Measurements from ENCODE around the gene TPRN. TPM values are rescaled to one million over a fixed set of nuclear protein-coding genes. Genes with fewer than 3 reads are reported as not detected.

The TPRN gene
- total RNA-seq, 4 donors from 2014 or later = 76.2 to 228 (median 117) TPM

DNA sequence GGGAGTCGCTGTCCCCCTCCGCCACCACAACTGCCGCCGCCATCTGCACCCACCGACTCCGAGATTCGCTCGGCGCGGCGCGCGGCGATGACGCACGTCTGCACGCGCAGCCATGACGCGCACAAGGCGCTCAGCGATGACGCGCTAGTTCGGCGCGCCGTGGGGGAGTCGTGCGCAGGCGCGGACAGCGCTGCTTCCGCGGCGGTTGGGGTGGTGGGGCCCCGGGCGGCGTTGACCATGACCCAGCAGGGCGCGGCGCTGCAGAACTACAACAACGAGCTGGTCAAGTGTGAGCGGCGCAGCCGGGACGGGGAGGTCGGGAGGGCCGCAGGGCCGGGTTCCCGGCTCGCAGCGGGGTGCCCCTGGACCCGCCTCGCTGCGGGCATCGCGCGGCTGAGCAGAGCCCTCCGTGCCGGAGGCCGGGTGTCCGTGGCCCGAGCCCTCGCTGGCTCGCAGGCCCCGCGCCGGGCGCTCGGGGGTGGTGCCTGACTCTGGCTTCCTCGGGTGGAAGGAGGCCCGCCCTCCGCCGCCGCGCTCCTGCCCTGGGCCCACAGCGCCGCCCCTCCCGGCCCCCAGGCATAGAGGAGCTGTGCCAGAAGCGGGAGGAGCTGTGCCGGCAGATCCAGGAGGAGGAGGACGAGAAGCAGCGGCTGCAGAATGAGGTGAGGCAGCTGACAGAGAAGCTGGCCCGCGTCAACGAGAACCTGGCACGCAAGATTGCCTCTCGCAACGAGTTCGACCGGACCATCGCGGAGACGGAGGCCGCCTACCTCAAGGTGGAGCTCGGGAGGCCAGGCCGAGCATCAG, 11.8 kb downstream of the TPRN start, which contains the start of the genes ANAPC2 and SSNA1:
Gene ANAPC2, minus strand, starts transcription at position 71 of the 807 bp plus-strand sequence. Its CDS starts 28 bp downstream, at position 43.
Gene SSNA1, plus strand, starts transcription at position 187 of the 807 bp plus-strand sequence. Its CDS starts 51 bp downstream, at position 238.
- peak; percentile 95 for DNase-seq
- Histone ChIP-seq H3K36me3 (peaks cover 0 to 4% (median 2%) of the 10 kb centered on the region in 4 donors), H3K4me1 (peaks cover 36 to 45% (median 39%) of the 10 kb centered on the region in 4 donors), H3K9me3 (no peaks in the 10 kb centered on the region), H3K27ac (peak within 1 kb of the TSS; percentile 94 to 99 (median 97)), H3K4me3 (peak within 1 kb of the TSS; percentile 69 to 98 (median 78)), H3K27me3 (no peaks in the 10 kb centered on the region)
- TF ChIP-seq POLR2A (IDR thresholded peaks at IDR 0.05) (peak; percentile 90), EP300 (IDR thresholded peaks at IDR 0.05; ENCODE audit: low read depth) (no peak), POLR2AphosphoS5 (IDR thresholded peaks at IDR 0.05) (peak; percentile 96 to 97 (median 97))
- TF ChIP-seq, protein P1, sequence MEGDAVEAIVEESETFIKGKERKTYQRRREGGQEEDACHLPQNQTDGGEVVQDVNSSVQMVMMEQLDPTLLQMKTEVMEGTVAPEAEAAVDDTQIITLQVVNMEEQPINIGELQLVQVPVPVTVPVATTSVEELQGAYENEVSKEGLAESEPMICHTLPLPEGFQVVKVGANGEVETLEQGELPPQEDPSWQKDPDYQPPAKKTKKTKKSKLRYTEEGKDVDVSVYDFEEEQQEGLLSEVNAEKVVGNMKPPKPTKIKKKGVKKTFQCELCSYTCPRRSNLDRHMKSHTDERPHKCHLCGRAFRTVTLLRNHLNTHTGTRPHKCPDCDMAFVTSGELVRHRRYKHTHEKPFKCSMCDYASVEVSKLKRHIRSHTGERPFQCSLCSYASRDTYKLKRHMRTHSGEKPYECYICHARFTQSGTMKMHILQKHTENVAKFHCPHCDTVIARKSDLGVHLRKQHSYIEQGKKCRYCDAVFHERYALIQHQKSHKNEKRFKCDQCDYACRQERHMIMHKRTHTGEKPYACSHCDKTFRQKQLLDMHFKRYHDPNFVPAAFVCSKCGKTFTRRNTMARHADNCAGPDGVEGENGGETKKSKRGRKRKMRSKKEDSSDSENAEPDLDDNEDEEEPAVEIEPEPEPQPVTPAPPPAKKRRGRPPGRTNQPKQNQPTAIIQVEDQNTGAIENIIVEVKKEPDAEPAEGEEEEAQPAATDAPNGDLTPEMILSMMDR (IDR thresholded peaks at IDR 0.05) = peak in 3 of 5 experiments; percentile 17 to 58 (median 29)
- WGBS, 2 donors (ENCODE audit: low coverage in 1 of 2) = 1% methylated on average over 38 of the region's 98 CpGs; no CpG with 5 or more reads in 1 of the 2 donors
- intact Hi-C loops (cut with DNase I; ENCODE audit: low total_unique reads) = no loop called here
- in situ Hi-C loops (cut with MboI; ENCODE audit: low pct_ligation_motif_present in 1 of 4, low pct_unique_long_range_greater_than_20kb in 1 of 4, low sequenced_read_pairs in 3 of 4) = no loop called here

DNA sequence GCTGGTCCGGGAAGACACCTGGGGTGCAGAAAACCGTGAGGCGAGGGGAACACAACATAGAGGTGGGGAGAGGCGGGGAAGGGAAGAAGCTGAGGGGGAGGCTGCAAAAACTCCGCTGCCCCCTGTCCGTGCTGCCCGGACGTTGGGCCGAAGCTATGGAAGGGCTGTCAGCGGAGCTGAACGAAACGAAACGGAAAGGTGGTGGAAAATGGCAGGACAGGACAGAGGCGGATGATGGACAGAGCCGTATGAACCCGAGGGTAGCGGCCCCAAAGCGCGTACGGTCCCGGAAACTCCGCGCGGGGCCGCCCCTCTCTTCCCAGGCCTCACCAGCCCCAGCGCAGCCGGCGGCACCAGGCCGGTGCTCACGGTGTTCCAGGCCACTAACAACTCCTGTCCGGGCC, 12.5 kb downstream of the TPRN start:
- TF ChIP-seq, protein P1 (IDR thresholded peaks at IDR 0.05) = no peak
- no peak for TF ChIP-seq POLR2A (IDR thresholded peaks at IDR 0.05)
- no peak for TF ChIP-seq POLR2AphosphoS5 (IDR thresholded peaks at IDR 0.05)
- TF ChIP-seq EP300 (IDR thresholded peaks at IDR 0.05; ENCODE audit: low read depth) = no peak
- Histone ChIP-seq H3K36me3 (peaks cover 0 to 10% (median 6%) of the 10 kb centered on the region in 4 donors), H3K27me3 (no peaks in the 10 kb centered on the region), H3K4me1 (peaks cover 36 to 45% (median 39%) of the 10 kb centered on the region in 4 donors), H3K9me3 (no peaks in the 10 kb centered on the region), H3K4me3 (peak overlapping the region; percentile 69 to 98 (median 78)), H3K27ac (peak overlapping the region; percentile 94 to 99 (median 97))
- WGBS, 2 donors (ENCODE audit: low coverage in 1 of 2) = 1% methylated on average over 31 of the region's 31 CpGs; no CpG with 5 or more reads in 1 of the 2 donors
- in situ Hi-C loops (cut with MboI; ENCODE audit: low pct_ligation_motif_present in 1 of 4, low pct_unique_long_range_greater_than_20kb in 1 of 4, low sequenced_read_pairs in 3 of 4) (no loop called here), intact Hi-C loops (cut with DNase I; ENCODE audit: low total_unique reads) (no loop called here)
- DNase-seq = no peak

DNA sequence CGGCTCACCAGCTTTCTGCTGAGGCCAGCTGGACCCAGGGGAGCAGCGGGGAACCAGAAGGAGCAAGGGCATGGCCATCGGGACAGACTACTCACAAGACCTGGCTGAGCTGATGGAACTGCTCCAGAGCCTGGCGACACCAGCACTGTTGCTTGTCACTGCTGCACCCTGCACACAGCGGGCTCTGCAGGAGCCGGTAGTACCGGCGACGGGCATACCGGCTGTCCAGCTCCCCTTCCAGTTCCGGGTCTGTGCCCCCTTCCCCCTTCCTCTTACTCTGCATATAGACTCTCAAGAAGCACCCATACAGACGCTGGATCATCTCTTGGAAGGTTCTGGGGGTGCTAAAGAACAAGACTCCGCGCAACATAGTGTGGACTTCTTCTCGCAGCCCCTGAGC, 13.2 kb downstream of the TPRN start:
- Histone ChIP-seq H3K27me3 (no peaks in the 10 kb centered on the region), H3K4me3 (peak overlapping the region in 3 of 4 donors; percentile 74 to 98 (median 83)), H3K4me1 (peaks cover 36 to 45% (median 39%) of the 10 kb centered on the region in 4 donors), H3K27ac (peak overlapping the region in 1 of 4 donors; percentile 99), H3K36me3 (peaks cover 0 to 17% (median 9%) of the 10 kb centered on the region in 4 donors), H3K9me3 (no peaks in the 10 kb centered on the region)
- no peak for DNase-seq
- intact Hi-C loops (cut with DNase I; ENCODE audit: low total_unique reads) (no loop called here), in situ Hi-C loops (cut with MboI; ENCODE audit: low pct_ligation_motif_present in 1 of 4, low pct_unique_long_range_greater_than_20kb in 1 of 4, low sequenced_read_pairs in 3 of 4) (no loop called here)
- TF ChIP-seq EP300 (IDR thresholded peaks at IDR 0.05; ENCODE audit: low read depth) = no peak
- TF ChIP-seq POLR2A (IDR thresholded peaks at IDR 0.05) = no peak
- no peak for TF ChIP-seq POLR2AphosphoS5 (IDR thresholded peaks at IDR 0.05)
- TF ChIP-seq, protein P1 (IDR thresholded peaks at IDR 0.05) = no peak
- 85% methylated on average over 15 of the region's 15 CpGs; no CpG with 5 or more reads in 1 of the 2 donors for WGBS, 2 donors (ENCODE audit: low coverage in 1 of 2)

DNA sequence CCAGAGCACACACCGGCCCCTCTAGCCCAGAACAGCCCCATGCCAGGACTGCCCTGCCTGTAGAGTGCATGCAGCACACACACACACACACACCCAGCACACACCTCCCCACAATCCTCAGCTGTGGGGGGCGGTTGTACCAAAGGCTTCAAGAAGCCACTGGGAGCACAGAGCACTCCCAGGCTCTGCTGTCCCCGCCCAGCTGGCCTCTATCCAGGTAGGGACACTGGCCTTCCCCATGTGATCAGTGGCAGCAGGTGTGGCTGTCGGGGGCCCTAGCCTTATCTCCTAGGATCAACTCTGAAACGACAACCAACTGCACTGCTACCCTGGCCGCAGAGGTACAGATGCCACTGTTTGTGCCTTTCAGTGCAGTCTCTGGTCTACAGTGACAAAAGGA, 14.2 kb downstream of the TPRN start:
- Histone ChIP-seq H3K27me3 (no peaks in the 10 kb centered on the region), H3K27ac (no peak overlapping the region), H3K36me3 (peaks cover 0 to 25% (median 9%) of the 10 kb centered on the region in 4 donors), H3K4me3 (peak overlapping the region in 1 of 4 donors; percentile 98), H3K9me3 (no peaks in the 10 kb centered on the region), H3K4me1 (peaks cover 36 to 45% (median 39%) of the 10 kb centered on the region in 4 donors)
- no peak for DNase-seq
- WGBS, 2 donors (ENCODE audit: low coverage in 1 of 2) = 55% methylated on average over 6 of the region's 6 CpGs; no CpG with 5 or more reads in 1 of the 2 donors
- TF ChIP-seq EP300 (IDR thresholded peaks at IDR 0.05; ENCODE audit: low read depth) (no peak), POLR2AphosphoS5 (IDR thresholded peaks at IDR 0.05) (no peak), POLR2A (IDR thresholded peaks at IDR 0.05) (no peak)
- TF ChIP-seq, protein P1 (IDR thresholded peaks at IDR 0.05) = no peak
- in situ Hi-C loops (cut with MboI; ENCODE audit: low pct_ligation_motif_present in 1 of 4, low pct_unique_long_range_greater_than_20kb in 1 of 4, low sequenced_read_pairs in 3 of 4) (no loop called here), intact Hi-C loops (cut with DNase I; ENCODE audit: low total_unique reads) (no loop called here)

All from transverse colon (tissue), 4 donors.